Spleen (tissue), 7 donors: ENCODE results near the gene TMPRSS6.

Experiments
- CTCF ChIP-seq, 11 experiments: fragments of 200-600 bp in 7 of 11; fragments of 450-650 bp in 4 of 11; sonication (generic) in 4 of 11; IDR thresholded peaks in 8 of 11; conservative IDR thresholded peaks in 3 of 11; 1 replicate in 7 of 11; 2 replicates in 4 of 11; pipeline versions ENCODE4 v1.4.0 to v1.8.0; 2016 to 2021; ENCODE audit warnings: antibody characterized with exemption in 11 of 11, inconsistent platforms in 4 of 11, mild to moderate bottlenecking in 1 of 11
- POLR2A ChIP-seq, 3 donors: fragments of 450-650 bp; IDR thresholded peaks; one replicate each; pipeline ENCODE4 v1.5.1; 2017; ENCODE audit warnings: antibody characterized with exemption in 3 of 3, mild to moderate bottlenecking in 1 of 3
- donor health status: DM: no; HTN: no; CAD: no; lungs with moderate emphysema.
- donor health status: DM: no; HTN: no; CAD: no.
- donor health status: DM: no; HTN: no; CAD: no.

GRCh38 chr22:37105154-37105553 lies 4.4 kb downstream of the TMPRSS6 start:
- no peak for TF ChIP-seq POLR2A (IDR thresholded peaks at IDR 0.05)
- TF ChIP-seq CTCF (IDR thresholded peaks at IDR 0.05 in 8 of 11, conservative IDR thresholded peaks at IDR 0.05 in 3 of 11), result no peak
